ENCODE measurements around the gene TTLL11.
"Not testable (repeated sequence)": the region's sequence is repeated elsewhere in the genome, so short reads cannot be mapped to it uniquely, and the experiment has no call there.

TTLL11 gene

DNA sequence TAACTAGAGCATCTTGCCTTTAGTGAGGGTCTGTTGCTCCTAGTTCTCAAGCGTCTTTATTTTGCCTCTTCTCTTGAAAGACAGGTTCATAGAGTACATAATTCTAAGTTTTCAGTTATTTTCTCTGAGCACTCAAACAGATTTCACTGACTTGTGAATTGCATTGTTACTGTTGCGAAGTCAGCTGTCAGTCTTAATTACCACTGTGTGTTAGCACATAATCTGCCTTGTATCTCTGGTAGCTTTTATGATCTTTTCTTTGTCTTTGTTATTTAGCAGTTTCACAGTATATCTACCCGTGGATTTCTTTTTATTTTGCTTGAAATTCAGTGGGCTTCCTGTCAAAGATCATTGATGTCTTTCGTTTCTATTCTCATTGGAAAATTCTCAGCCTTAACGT, 192.9 kb downstream of the TTLL11 start:
- no peak for DNase-seq (ENCODE audit: extremely low spot score)
- TF ChIP-seq, protein P1, sequence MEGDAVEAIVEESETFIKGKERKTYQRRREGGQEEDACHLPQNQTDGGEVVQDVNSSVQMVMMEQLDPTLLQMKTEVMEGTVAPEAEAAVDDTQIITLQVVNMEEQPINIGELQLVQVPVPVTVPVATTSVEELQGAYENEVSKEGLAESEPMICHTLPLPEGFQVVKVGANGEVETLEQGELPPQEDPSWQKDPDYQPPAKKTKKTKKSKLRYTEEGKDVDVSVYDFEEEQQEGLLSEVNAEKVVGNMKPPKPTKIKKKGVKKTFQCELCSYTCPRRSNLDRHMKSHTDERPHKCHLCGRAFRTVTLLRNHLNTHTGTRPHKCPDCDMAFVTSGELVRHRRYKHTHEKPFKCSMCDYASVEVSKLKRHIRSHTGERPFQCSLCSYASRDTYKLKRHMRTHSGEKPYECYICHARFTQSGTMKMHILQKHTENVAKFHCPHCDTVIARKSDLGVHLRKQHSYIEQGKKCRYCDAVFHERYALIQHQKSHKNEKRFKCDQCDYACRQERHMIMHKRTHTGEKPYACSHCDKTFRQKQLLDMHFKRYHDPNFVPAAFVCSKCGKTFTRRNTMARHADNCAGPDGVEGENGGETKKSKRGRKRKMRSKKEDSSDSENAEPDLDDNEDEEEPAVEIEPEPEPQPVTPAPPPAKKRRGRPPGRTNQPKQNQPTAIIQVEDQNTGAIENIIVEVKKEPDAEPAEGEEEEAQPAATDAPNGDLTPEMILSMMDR (IDR thresholded peaks at IDR 0.05; ENCODE audit: control extremely low read depth, extremely low read depth, low read depth, missing control alignments) = no peak
- CTCF ChIA-PET = interaction anchor here (1.5 kb wide), 1 partner anchor 9 kb away, joined by 3 read pairs; no protein-coding TSS in a partner anchor
- POLR2A ChIA-PET = no interaction called here

DNA sequence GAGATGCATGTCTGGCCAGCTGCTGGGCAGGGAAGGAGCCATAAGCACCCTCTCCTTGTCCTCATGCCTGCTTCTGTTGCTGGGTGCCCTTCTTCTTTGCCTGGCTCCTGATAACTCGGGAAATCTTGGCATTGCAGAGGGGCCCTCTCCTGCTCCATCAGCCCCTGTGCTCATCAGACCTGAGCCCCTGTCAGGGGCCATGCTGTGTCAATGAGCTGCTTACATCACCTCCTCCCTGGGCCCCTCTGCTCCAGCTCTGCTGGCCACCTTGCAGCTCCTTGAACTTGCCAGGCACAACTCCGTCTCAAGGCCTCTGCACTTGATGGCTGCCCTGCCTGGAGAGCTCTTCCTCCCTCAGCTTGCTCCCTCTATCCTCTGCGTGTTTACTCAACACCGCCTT, 194.3 kb downstream of the TTLL11 start:
- TF ChIP-seq, protein P1 (IDR thresholded peaks at IDR 0.05; ENCODE audit: control extremely low read depth, extremely low read depth, low read depth, missing control alignments) = no peak
- CTCF ChIA-PET = no interaction called here
- no peak for DNase-seq (ENCODE audit: extremely low spot score)
- POLR2A ChIA-PET = no interaction called here

DNA sequence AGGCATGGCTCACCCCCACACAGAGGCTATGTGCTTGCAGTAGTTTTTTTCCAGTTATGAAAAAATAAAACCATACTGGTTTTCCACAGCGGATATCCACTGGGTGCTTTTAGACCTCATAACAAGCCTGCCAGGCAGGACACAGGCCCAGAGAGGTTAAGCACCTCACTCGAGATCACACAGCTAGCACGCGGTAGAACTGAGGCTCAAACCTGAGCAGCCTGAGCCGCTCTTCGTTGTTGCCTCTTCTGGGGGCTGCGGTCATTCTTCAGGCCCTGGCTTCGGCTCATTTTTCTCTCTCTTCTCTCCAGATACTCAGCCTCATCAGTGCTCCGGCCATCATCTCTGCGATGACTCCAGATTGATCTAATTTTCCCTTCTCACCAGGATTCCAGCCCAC, 196.0 kb downstream of the TTLL11 start:
- POLR2A ChIA-PET = interaction anchor here (0.7 kb wide), 1 partner anchor 377 kb away, joined by 3 read pairs; no protein-coding TSS in a partner anchor
- DNase-seq (ENCODE audit: extremely low spot score) = no peak
- CTCF ChIA-PET = no interaction called here
- TF ChIP-seq, protein P1 (IDR thresholded peaks at IDR 0.05; ENCODE audit: control extremely low read depth, extremely low read depth, low read depth, missing control alignments) = no peak

DNA sequence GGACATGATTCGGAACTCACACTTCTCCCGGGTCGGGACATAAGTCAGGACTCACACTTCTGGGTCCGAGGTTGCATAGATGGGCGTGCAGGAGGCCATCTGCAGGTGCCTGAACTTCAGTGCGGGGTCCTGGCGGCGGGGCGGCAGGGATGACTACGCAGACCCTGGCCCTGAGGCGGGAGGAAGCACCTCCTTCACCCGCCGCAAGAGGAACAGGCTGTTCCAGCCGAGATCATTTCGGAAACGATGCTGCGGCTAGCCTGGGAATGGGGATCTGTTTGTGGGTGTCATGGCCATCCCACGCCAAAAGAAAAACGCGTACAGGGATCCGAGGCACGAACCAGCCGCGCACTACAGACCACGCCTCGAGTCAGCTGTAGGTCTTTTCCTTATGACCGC, 196.6 kb downstream of the TTLL11 start:
- ChIA-PET POLR2A (no interaction called here), CTCF (no interaction called here)
- TF ChIP-seq, protein P1 (IDR thresholded peaks at IDR 0.05; ENCODE audit: control extremely low read depth, extremely low read depth, low read depth, missing control alignments) = no peak
- DNase-seq (ENCODE audit: extremely low spot score) = no peak

DNA sequence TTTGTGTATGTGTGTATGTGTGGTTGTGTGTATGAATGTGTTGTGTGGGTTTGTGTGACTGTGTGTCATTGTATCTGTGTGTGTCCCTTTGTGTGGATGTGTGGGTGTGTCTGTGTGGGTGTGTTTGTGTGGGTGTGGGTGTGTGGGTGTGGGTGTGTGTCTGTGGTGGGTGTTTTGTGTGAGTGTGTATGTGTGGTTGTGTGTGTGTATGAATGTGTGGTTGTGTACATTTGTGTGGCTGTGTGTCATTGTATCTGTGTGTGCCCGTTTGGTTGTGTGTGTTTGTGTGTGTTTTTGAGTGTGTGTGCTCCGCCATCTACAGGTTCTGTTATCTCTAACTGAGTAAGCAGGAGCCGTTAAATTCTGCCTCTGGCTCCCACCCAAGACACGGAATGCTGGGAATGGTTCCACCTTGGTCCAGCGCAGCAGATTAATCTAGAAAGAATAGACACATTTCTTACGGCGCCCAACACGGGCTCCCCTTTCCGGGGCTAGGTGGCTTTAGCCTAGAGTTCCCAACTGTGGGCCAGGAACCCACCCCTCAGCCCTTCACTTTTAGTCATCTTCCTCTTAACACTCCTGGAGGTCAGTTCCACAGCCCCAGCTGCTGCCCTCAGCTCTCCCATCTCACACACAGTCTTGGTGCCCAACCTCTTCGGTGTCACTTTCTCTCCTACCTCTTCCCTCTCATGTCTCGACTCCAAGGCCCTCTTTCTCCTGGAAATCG, 197.1 kb downstream of the TTLL11 start:
- TF ChIP-seq, protein P1 (IDR thresholded peaks at IDR 0.05; ENCODE audit: control extremely low read depth, extremely low read depth, low read depth, missing control alignments) = no peak
- CTCF ChIA-PET = no interaction called here
- no peak for DNase-seq (ENCODE audit: extremely low spot score)
- POLR2A ChIA-PET = no interaction called here

DNA sequence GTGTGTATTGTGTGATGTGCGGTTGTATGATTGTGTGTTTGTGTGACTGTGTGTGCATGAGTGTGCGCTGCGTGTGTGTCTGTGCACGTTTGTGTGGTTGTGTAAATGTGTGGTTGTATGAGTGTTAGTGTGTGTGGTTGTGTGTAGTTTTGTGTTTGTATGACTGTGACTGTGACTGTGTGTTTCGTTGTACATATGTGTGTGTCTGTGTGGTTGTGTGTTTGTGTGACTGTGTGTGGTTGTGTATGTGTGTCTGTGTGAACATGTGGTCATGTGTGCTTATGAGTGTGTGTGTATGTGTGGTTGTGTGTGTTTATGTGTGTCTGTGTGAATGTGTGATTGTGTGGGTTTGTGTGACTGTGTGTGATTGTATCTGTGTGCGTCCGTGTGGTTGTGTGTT, 197.8 kb downstream of the TTLL11 start:
- TF ChIP-seq, protein P1 (IDR thresholded peaks at IDR 0.05; ENCODE audit: control extremely low read depth, extremely low read depth, low read depth, missing control alignments) = no peak
- CTCF ChIA-PET = no interaction called here
- POLR2A ChIA-PET = no interaction called here
- DNase-seq (ENCODE audit: extremely low spot score) = no peak

DNA sequence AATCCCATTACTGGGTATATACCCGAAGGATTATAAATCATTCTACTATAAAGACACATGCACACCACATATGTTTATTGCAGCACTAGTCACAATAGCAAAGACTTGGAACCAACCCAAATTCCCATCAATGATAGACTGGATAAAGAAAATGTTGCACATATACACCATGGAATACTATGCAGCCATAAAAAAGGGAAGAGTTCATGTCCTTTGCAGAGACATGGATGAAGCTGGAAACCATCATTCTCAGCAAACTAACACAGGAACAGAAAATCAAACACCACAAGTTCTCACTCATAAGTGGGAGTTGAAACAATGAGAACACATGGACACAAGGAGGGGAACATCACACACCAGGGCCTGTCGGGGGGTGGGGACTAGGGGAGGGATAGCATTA, 198.7 kb downstream of the TTLL11 start:
- POLR2A ChIA-PET; DNase-seq (ENCODE audit: extremely low spot score); CTCF ChIA-PET: not testable (repeated sequence)

Data from GM10248 (cell line).